ENCODE results near the gene ADAMTSL2. TPM values are rescaled to one million over a fixed set of nuclear protein-coding genes. Genes with fewer than 3 reads are reported as not detected.

The ADAMTSL2 gene
- total and polyA plus RNA-seq, 12 donors, result 1.00 to 138 (median 56.8) TPM

DNA sequence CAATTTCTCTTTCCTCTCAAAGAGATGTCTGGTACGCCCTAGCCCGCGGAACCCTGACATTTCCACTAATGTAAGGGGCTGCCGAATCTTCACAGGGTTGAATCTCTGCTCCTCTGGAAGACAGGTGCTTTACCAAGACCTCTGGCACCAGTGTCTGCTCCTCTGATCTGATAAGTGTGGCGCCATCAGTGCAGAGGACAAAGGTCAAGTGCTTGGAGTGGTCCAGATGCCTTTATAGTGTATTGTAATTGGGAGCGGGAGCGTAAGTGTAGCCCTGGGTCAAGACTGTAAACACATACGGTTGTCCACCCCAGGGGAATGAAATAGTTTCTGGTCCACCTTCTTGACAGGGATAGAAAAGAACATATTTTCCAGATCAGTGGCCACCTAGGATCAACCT is 17.7 kb downstream of the ADAMTSL2 start:
- Histone ChIP-seq H3K27ac (no peak overlapping the region), H3K36me3 (replicated peaks in 1 of 2) (peaks cover 0 to 28% of the 10 kb centered on the region in 2 donors), H3K4me3 (no peak overlapping the region), H3K4me1 (replicated peaks in 1 of 2) (peaks cover 0 to 2% of the 10 kb centered on the region in 2 donors), H3K9me3 (replicated peaks in 1 of 3) (no peaks in the 10 kb centered on the region), H3K27me3 (no peaks in the 10 kb centered on the region)
- no peak for DNase-seq
- intact Hi-C loops (cut with DNase I), result no loop called here
- TF ChIP-seq CTCF (IDR thresholded peaks at IDR 0.05) (no peak), POLR2A (IDR thresholded peaks at IDR 0.05) (no peak)
- WGBS, 4 donors, result 87 to 93% (median 91%) methylated on average over 8 of the region's 8 CpGs

GRCh38 chr9:133553123-133553522 is 18.6 kb downstream of the ADAMTSL2 start:
- Histone ChIP-seq H3K4me3 (no peak overlapping the region), H3K36me3 (replicated peaks in 1 of 2) (peaks cover 0 to 25% of the 10 kb centered on the region in 2 donors), H3K27me3 (no peaks in the 10 kb centered on the region), H3K4me1 (replicated peaks in 1 of 2) (peaks cover 4 to 11% of the 10 kb centered on the region in 2 donors), H3K27ac (no peak overlapping the region), H3K9me3 (replicated peaks in 1 of 3) (no peaks in the 10 kb centered on the region)
- intact Hi-C loops (cut with DNase I), result no loop called here
- 88 to 93% (median 89%) methylated on average over 10 of the region's 10 CpGs for WGBS, 4 donors
- TF ChIP-seq CTCF (IDR thresholded peaks at IDR 0.05), result no peak
- DNase-seq, result no peak

- no peaks in the 10 kb centered on the region for H3K9me3 ChIP-seq (replicated peaks in 1 of 3)
- no peak overlapping the region for H3K4me3 ChIP-seq
- H3K27ac ChIP-seq, result no peak overlapping the region
- intact Hi-C loops (cut with DNase I), result no loop called here
- no peak for DNase-seq
- no peaks in the 10 kb centered on the region for H3K27me3 ChIP-seq
- TF ChIP-seq CTCF (IDR thresholded peaks at IDR 0.05), result no peak
- TF ChIP-seq POLR2A (IDR thresholded peaks at IDR 0.05), result no peak
- peaks cover 0 to 25% of the 10 kb centered on the region in 2 donors for H3K36me3 ChIP-seq (replicated peaks in 1 of 2)
- peaks cover 13 to 21% of the 10 kb centered on the region in 2 donors for H3K4me1 ChIP-seq (replicated peaks in 1 of 2)
- WGBS, 4 donors, result 82 to 92% (median 86%) methylated on average over 10 to 31 of the region's 31 CpGs
Observed at GRCh38 chr9:133553973-133554713, 19.6 kb downstream of the ADAMTSL2 start.

- no peaks in the 10 kb centered on the region for H3K9me3 ChIP-seq (replicated peaks in 1 of 3)
- H3K4me3 ChIP-seq, result no peak overlapping the region
- peaks cover 0 to 25% of the 10 kb centered on the region in 2 donors for H3K36me3 ChIP-seq (replicated peaks in 1 of 2)
- DNase-seq, result no peak
- no peaks in the 10 kb centered on the region for H3K27me3 ChIP-seq
- peaks cover 13 to 21% of the 10 kb centered on the region in 2 donors for H3K4me1 ChIP-seq (replicated peaks in 1 of 2)
- no peak overlapping the region for H3K27ac ChIP-seq
- WGBS, 4 donors, result 80 to 91% (median 88%) methylated on average over 8 of the region's 8 CpGs
- TF ChIP-seq CTCF (IDR thresholded peaks at IDR 0.05), result no peak
- no peak for TF ChIP-seq POLR2A (IDR thresholded peaks at IDR 0.05)
- intact Hi-C loops (cut with DNase I), result no loop called here
Observed at GRCh38 chr9:133554729-133555128, 20.2 kb downstream of the ADAMTSL2 start.
